Skeletal muscle tissue (tissue), 4 donors: ENCODE data around the gene PIK3AP1. TPM values are rescaled to one million over a fixed set of nuclear protein-coding genes. Genes with fewer than 3 reads are reported as not detected.

Experiments used
- H3K27ac ChIP-seq: one replicate; pipeline ENCODE4 v1.7.0; 2013; ENCODE audit warnings: mild to moderate bottlenecking, low read depth, low read length, inconsistent platforms
- H3K27me3 ChIP-seq, 3 donors: one replicate each; pipeline ENCODE4 v1.7.0; 2013; ENCODE audit warnings: low read length in 3 of 3; ENCODE audit not compliant: control insufficient read depth in 3 of 3, insufficient read depth in 3 of 3
- H3K36me3 ChIP-seq, 3 donors: one replicate each; pipeline ENCODE4 v1.7.0; 2013; ENCODE audit warnings: low read length in 3 of 3; ENCODE audit not compliant: control insufficient read depth in 3 of 3, insufficient read depth in 3 of 3
- H3K4me1 ChIP-seq, 3 donors: one replicate each; pipeline ENCODE4 v1.7.0; 2013; ENCODE audit warnings: low read length in 3 of 3, mild to moderate bottlenecking in 3 of 3; ENCODE audit not compliant: control insufficient read depth in 3 of 3, insufficient read depth in 3 of 3
- H3K4me3 ChIP-seq, 3 donors: one replicate each; pipeline ENCODE4 v1.7.0; 2013; ENCODE audit warnings: low read length in 3 of 3
- H3K9ac ChIP-seq, 3 donors: one replicate each; pipeline ENCODE4 v1.7.0; 2013; ENCODE audit warnings: low read length in 3 of 3, mild to moderate bottlenecking in 3 of 3, moderate library complexity in 2 of 3, low read depth in 1 of 3
- H3K9me3 ChIP-seq, 3 donors: one replicate each; pipeline ENCODE4 v1.7.0; 2013; ENCODE audit warnings: low read length in 3 of 3; ENCODE audit not compliant: control insufficient read depth in 3 of 3
- total RNA-seq: library from RNA; depleted of rRNA; stranded (reverse); fragments of >200 nt; gene quantifications from one replicate; pipeline ENCODE4 v1.2.3, GENCODE V29; 2014
- donor health status: Osteomylitis.

The PIK3AP1 gene
- total RNA-seq, 1 donor from 2014 or later: 6.3 TPM

- Histone ChIP-seq H3K27me3 (no peaks in the 10 kb centered on the region), H3K27ac (peak overlapping the region; percentile 54), H3K4me3 (no peak overlapping the region), H3K9me3 (no peaks in the 10 kb centered on the region), H3K9ac (no peak overlapping the region), H3K36me3 (no peaks in the 10 kb centered on the region), H3K4me1 (peaks cover 0 to 5% (median 0%) of the 10 kb centered on the region in 3 donors)
These were observed 10.8 kb downstream of the PIK3AP1 start for GRCh38 chr10:96709525-96709924.

GRCh38 chr10:96708996-96709395, 11.3 kb downstream of the PIK3AP1 start:
- no peaks in the 10 kb centered on the region for H3K36me3 ChIP-seq
- H3K4me3 ChIP-seq: no peak overlapping the region
- H3K4me1 ChIP-seq: peaks cover 0 to 5% (median 0%) of the 10 kb centered on the region in 3 donors
- no peaks in the 10 kb centered on the region for H3K9me3 ChIP-seq
- no peaks in the 10 kb centered on the region for H3K27me3 ChIP-seq
- peak overlapping the region; percentile 54 for H3K27ac ChIP-seq
- no peak overlapping the region for H3K9ac ChIP-seq

GRCh38 chr10:96708456-96708855, 11.9 kb downstream of the PIK3AP1 start:
- peak overlapping the region; percentile 54 for H3K27ac ChIP-seq
- H3K4me3 ChIP-seq: no peak overlapping the region
- H3K27me3 ChIP-seq: no peaks in the 10 kb centered on the region
- H3K4me1 ChIP-seq: peaks cover 0 to 5% (median 0%) of the 10 kb centered on the region in 3 donors
- H3K9me3 ChIP-seq: no peaks in the 10 kb centered on the region
- no peak overlapping the region for H3K9ac ChIP-seq
- no peaks in the 10 kb centered on the region for H3K36me3 ChIP-seq

- Histone ChIP-seq H3K4me3 (no peak overlapping the region), H3K9me3 (no peaks in the 10 kb centered on the region), H3K27me3 (no peaks in the 10 kb centered on the region), H3K27ac (no peak overlapping the region), H3K9ac (no peak overlapping the region), H3K4me1 (peaks cover 0 to 5% (median 0%) of the 10 kb centered on the region in 3 donors), H3K36me3 (no peaks in the 10 kb centered on the region)
These were observed 13.9 kb downstream of the PIK3AP1 start for GRCh38 chr10:96706331-96706853.

GRCh38 chr10:96705134-96705533, 15.2 kb downstream of the PIK3AP1 start:
- Histone ChIP-seq H3K36me3 (no peaks in the 10 kb centered on the region), H3K9me3 (no peaks in the 10 kb centered on the region), H3K4me3 (no peak overlapping the region), H3K27ac (no peak overlapping the region), H3K4me1 (peaks cover 0 to 5% (median 0%) of the 10 kb centered on the region in 3 donors), H3K27me3 (no peaks in the 10 kb centered on the region), H3K9ac (no peak overlapping the region)

GRCh38 chr10:96704563-96704962, 15.8 kb downstream of the PIK3AP1 start:
- no peak overlapping the region for H3K4me3 ChIP-seq
- no peaks in the 10 kb centered on the region for H3K27me3 ChIP-seq
- H3K9ac ChIP-seq: no peak overlapping the region
- H3K36me3 ChIP-seq: no peaks in the 10 kb centered on the region
- H3K9me3 ChIP-seq: no peaks in the 10 kb centered on the region
- no peak overlapping the region for H3K27ac ChIP-seq
- peaks cover 0 to 1% (median 0%) of the 10 kb centered on the region in 3 donors for H3K4me1 ChIP-seq

GRCh38 chr10:96703358-96703757, 17.0 kb downstream of the PIK3AP1 start:
- Histone ChIP-seq H3K27ac (no peak overlapping the region), H3K9me3 (no peaks in the 10 kb centered on the region), H3K27me3 (no peaks in the 10 kb centered on the region), H3K4me3 (no peak overlapping the region), H3K9ac (no peak overlapping the region), H3K4me1 (no peaks in the 10 kb centered on the region), H3K36me3 (no peaks in the 10 kb centered on the region)

GRCh38 chr10:96701265-96701664, 19.0 kb downstream of the PIK3AP1 start:
- H3K27ac ChIP-seq: no peak overlapping the region
- no peaks in the 10 kb centered on the region for H3K36me3 ChIP-seq
- H3K27me3 ChIP-seq: no peaks in the 10 kb centered on the region
- H3K4me3 ChIP-seq: no peak overlapping the region
- no peaks in the 10 kb centered on the region for H3K9me3 ChIP-seq
- H3K9ac ChIP-seq: no peak overlapping the region
- H3K4me1 ChIP-seq: no peaks in the 10 kb centered on the region

GRCh38 chr10:96700374-96701099, 19.8 kb downstream of the PIK3AP1 start:
- Histone ChIP-seq H3K36me3 (no peaks in the 10 kb centered on the region), H3K4me3 (no peak overlapping the region), H3K27ac (no peak overlapping the region), H3K4me1 (no peaks in the 10 kb centered on the region), H3K9me3 (no peaks in the 10 kb centered on the region), H3K27me3 (no peaks in the 10 kb centered on the region), H3K9ac (no peak overlapping the region)

- H3K9ac ChIP-seq: no peak overlapping the region
These were observed 20.7 kb downstream of the PIK3AP1 start for GRCh38 chr10:96699613-96700012.

More at GRCh38 chr10:96699613-96700012, 20.7 kb downstream of the PIK3AP1 start:
- Histone ChIP-seq H3K27me3 (no peaks in the 10 kb centered on the region), H3K9me3 (no peaks in the 10 kb centered on the region), H3K4me3 (no peak overlapping the region), H3K27ac (no peak overlapping the region), H3K36me3 (no peaks in the 10 kb centered on the region), H3K4me1 (no peaks in the 10 kb centered on the region)
